Measurements from ENCODE around the gene SNED1. TPM values are rescaled to one million over a fixed set of nuclear protein-coding genes. Genes with fewer than 3 reads are reported as not detected.

The SNED1 gene
- total and polyA plus RNA-seq, 4 donors, result 0.65 to 18.1 (median 2.8) TPM

DNA sequence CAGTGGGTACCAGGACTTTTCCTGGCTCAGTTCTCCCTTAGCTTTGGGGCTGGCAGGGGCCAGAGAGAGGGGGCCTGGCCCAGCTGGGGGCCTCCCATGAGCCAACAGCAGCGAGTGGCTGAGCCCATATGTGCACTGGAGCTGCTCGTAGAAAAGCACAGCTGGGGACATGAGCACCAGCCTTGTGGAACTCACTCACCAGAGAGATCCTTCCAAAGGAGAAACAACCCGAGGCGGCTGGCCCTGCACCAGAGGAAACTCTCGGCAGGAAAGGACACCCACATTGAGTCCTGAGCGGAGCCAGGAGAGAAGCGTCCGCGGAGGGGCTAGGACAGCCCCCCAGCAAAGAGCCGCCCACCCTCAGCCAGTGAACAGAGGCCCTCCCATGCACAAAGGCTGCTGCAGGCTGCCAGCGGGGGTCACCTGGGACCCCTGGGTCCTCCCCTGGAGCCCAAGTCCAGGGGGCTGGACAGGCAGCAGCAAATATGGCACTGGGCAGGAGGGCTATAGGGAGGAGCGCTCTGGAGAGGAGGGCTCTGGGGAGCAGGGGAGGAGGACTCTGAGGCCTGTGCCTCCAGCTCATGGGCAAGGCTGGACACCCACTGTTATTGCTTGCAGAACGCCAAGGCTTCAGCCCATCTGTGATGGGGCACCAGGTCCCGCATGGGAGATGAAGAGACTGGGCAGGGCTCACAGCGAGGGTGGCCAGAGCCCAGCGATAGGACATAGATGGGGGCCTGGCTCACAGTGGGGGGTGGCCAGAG lies 42.1 kb upstream of the SNED1 start:
- Histone ChIP-seq H3K4me3 (ENCODE audit: low read depth in 1 of 3, low read length in 3 of 3) (no peak overlapping the region), H3K9me3 (ENCODE audit: control insufficient read depth in 4 of 4, low read length in 3 of 4) (no peaks in the 10 kb centered on the region), H3K4me1 (ENCODE audit: control insufficient read depth in 4 of 4, insufficient read depth in 4 of 4, low read length in 3 of 4) (peaks cover 0 to 16% (median 13%) of the 10 kb centered on the region in 4 donors), H3K9ac (ENCODE audit: low read depth in 1 of 2, low read length in 2 of 2) (no peak overlapping the region), H3K36me3 (ENCODE audit: control insufficient read depth in 4 of 4, insufficient read depth in 3 of 4, low read depth in 1 of 4, low read length in 3 of 4) (no peaks in the 10 kb centered on the region), H3K27me3 (ENCODE audit: control insufficient read depth in 4 of 4, insufficient read depth in 4 of 4, low read length in 3 of 4) (no peaks in the 10 kb centered on the region), H3K27ac (ENCODE audit: low read depth in 1 of 2, low read length in 2 of 2) (no peak overlapping the region)
- TF ChIP-seq RAD21 (IDR thresholded peaks at IDR 0.05) (no peak), EGR1 (IDR thresholded peaks at IDR 0.05; ENCODE audit: low read depth in 2 of 2) (no peak), FOXA2 (IDR thresholded peaks at IDR 0.05) (no peak), RXRA (IDR thresholded peaks at IDR 0.05) (no peak), HNF4G (IDR thresholded peaks at IDR 0.05) (no peak), NR2F2 (IDR thresholded peaks at IDR 0.05) (no peak), FOXA1 (IDR thresholded peaks at IDR 0.05) (no peak), HNF4A (conservative IDR thresholded peaks at IDR 0.05) (no peak), GABPA (IDR thresholded peaks at IDR 0.05 in 1 of 2, conservative IDR thresholded peaks at IDR 0.05 in 1 of 2) (no peak), SP1 (IDR thresholded peaks at IDR 0.05) (no peak), JUND (IDR thresholded peaks at IDR 0.05) (no peak)
- TF ChIP-seq, protein P1, sequence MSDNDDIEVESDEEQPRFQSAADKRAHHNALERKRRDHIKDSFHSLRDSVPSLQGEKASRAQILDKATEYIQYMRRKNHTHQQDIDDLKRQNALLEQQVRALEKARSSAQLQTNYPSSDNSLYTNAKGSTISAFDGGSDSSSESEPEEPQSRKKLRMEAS (IDR thresholded peaks at IDR 0.05), result no peak
- TF ChIP-seq, protein P2, sequence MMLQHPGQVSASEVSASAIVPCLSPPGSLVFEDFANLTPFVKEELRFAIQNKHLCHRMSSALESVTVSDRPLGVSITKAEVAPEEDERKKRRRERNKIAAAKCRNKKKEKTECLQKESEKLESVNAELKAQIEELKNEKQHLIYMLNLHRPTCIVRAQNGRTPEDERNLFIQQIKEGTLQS (IDR thresholded peaks at IDR 0.05), result no peak
- TF ChIP-seq, protein P3, sequence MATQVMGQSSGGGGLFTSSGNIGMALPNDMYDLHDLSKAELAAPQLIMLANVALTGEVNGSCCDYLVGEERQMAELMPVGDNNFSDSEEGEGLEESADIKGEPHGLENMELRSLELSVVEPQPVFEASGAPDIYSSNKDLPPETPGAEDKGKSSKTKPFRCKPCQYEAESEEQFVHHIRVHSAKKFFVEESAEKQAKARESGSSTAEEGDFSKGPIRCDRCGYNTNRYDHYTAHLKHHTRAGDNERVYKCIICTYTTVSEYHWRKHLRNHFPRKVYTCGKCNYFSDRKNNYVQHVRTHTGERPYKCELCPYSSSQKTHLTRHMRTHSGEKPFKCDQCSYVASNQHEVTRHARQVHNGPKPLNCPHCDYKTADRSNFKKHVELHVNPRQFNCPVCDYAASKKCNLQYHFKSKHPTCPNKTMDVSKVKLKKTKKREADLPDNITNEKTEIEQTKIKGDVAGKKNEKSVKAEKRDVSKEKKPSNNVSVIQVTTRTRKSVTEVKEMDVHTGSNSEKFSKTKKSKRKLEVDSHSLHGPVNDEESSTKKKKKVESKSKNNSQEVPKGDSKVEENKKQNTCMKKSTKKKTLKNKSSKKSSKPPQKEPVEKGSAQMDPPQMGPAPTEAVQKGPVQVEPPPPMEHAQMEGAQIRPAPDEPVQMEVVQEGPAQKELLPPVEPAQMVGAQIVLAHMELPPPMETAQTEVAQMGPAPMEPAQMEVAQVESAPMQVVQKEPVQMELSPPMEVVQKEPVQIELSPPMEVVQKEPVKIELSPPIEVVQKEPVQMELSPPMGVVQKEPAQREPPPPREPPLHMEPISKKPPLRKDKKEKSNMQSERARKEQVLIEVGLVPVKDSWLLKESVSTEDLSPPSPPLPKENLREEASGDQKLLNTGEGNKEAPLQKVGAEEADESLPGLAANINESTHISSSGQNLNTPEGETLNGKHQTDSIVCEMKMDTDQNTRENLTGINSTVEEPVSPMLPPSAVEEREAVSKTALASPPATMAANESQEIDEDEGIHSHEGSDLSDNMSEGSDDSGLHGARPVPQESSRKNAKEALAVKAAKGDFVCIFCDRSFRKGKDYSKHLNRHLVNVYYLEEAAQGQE (IDR thresholded peaks at IDR 0.05), result no peak
- TF ChIP-seq, protein P4, sequence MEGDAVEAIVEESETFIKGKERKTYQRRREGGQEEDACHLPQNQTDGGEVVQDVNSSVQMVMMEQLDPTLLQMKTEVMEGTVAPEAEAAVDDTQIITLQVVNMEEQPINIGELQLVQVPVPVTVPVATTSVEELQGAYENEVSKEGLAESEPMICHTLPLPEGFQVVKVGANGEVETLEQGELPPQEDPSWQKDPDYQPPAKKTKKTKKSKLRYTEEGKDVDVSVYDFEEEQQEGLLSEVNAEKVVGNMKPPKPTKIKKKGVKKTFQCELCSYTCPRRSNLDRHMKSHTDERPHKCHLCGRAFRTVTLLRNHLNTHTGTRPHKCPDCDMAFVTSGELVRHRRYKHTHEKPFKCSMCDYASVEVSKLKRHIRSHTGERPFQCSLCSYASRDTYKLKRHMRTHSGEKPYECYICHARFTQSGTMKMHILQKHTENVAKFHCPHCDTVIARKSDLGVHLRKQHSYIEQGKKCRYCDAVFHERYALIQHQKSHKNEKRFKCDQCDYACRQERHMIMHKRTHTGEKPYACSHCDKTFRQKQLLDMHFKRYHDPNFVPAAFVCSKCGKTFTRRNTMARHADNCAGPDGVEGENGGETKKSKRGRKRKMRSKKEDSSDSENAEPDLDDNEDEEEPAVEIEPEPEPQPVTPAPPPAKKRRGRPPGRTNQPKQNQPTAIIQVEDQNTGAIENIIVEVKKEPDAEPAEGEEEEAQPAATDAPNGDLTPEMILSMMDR (IDR thresholded peaks at IDR 0.05; ENCODE audit: low read depth, low read length, missing input control), result no peak
- TF ChIP-seq, protein P5, sequence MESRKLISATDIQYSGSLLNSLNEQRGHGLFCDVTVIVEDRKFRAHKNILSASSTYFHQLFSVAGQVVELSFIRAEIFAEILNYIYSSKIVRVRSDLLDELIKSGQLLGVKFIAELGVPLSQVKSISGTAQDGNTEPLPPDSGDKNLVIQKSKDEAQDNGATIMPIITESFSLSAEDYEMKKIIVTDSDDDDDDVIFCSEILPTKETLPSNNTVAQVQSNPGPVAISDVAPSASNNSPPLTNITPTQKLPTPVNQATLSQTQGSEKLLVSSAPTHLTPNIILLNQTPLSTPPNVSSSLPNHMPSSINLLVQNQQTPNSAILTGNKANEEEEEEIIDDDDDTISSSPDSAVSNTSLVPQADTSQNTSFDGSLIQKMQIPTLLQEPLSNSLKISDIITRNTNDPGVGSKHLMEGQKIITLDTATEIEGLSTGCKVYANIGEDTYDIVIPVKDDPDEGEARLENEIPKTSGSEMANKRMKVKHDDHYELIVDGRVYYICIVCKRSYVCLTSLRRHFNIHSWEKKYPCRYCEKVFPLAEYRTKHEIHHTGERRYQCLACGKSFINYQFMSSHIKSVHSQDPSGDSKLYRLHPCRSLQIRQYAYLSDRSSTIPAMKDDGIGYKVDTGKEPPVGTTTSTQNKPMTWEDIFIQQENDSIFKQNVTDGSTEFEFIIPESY (IDR thresholded peaks at IDR 0.05), result no peak
- peak; percentile 30 for DNase-seq (ENCODE audit: low spot score)
- 85% methylated on average over 16 of the region's 16 CpGs for WGBS
